GM23338 (cell line): Measurements from ENCODE around the gene ENOX1. TPM values are rescaled to one million over a fixed set of nuclear protein-coding genes. Genes with fewer than 3 reads are reported as not detected.

Source experiments
- ATAC-seq: fragments of 200-7000 bp; cut with Tn5 transposase; 3 replicates; pipeline ENCODE4 v1.9.1; 2020
- DNase-seq: peaks from one replicate; pipeline ENCODE4 v3.0.0-alpha.2; 2015; ENCODE audit warnings: low spot score
- H2AFZ ChIP-seq: fragments of 200-600 bp; sonication (generic); 2 replicates; pipeline ENCODE4 v1.8.0; 2016; ENCODE audit warnings: antibody characterized with exemption, mild to moderate bottlenecking, moderate library complexity
- H3F3A ChIP-seq: fragments of 200-600 bp; sonication (generic); replicated peaks from 2 replicates; pipeline ENCODE4 v1.8.0; 2017; ENCODE audit warnings: antibody characterized with exemption, mixed run types, low read depth
- H3K27ac ChIP-seq: fragments of 200-600 bp; sonication (generic); 2 replicates; pipeline ENCODE4 v1.6.1; 2016; ENCODE audit warnings: low read depth
- H3K27me3 ChIP-seq: fragments of 200-600 bp; sonication (generic); 2 replicates; pipeline ENCODE4 v1.8.0; 2016; ENCODE audit warnings: mild to moderate bottlenecking, mixed run types, moderate library complexity; ENCODE audit not compliant: insufficient read depth
- H3K36me3 ChIP-seq: fragments of 200-600 bp; sonication (generic); 2 replicates; pipeline ENCODE4 v1.8.0; 2016; ENCODE audit warnings: mild to moderate bottlenecking; ENCODE audit not compliant: insufficient read depth
- H3K4me1 ChIP-seq: fragments of 200-600 bp; sonication (generic); 2 replicates; pipeline ENCODE4 v1.8.0; 2016; ENCODE audit warnings: mild to moderate bottlenecking, moderate library complexity; ENCODE audit not compliant: insufficient read depth
- H3K4me2 ChIP-seq: fragments of 200-600 bp; sonication (generic); 2 replicates; pipeline ENCODE4 v1.7.1; 2017; ENCODE audit warnings: mixed run types
- H3K4me3 ChIP-seq: fragments of 200-600 bp; sonication (generic); 2 replicates; pipeline ENCODE4 v1.6.1; 2016; ENCODE audit warnings: mixed run types
- H3K79me2 ChIP-seq: fragments of 200-600 bp; sonication (generic); replicated peaks from 2 replicates; pipeline ENCODE4 v1.8.0; 2017; ENCODE audit warnings: mild to moderate bottlenecking; ENCODE audit not compliant: insufficient read depth
- H3K9me2 ChIP-seq: fragments of 200-600 bp; sonication (generic); 2 replicates; pipeline ENCODE4 v1.8.0; 2017; ENCODE audit not compliant: insufficient read depth
- H4K20me1 ChIP-seq: fragments of 200-600 bp; sonication (generic); replicated peaks from 2 replicates; pipeline ENCODE4 v1.8.0; 2017; ENCODE audit warnings: mild to moderate bottlenecking; ENCODE audit not compliant: insufficient read depth
- H3K27ac Mint-ChIP-seq: 2 replicates; pipeline ENCODE4 v1.8.0; 2020; ENCODE audit warnings: inconsistent platforms, mild to moderate bottlenecking, moderate library complexity, mixed read lengths
- H3K27me3 Mint-ChIP-seq: 3 replicates; pipeline ENCODE4 v1.8.0; 2022; ENCODE audit warnings: low read depth, mild to moderate bottlenecking, moderate library complexity, mixed read lengths, inconsistent platforms; ENCODE audit not compliant: insufficient read depth, poor library complexity
- H3K36me3 Mint-ChIP-seq: 3 replicates; pipeline ENCODE4 v1.8.0; 2021; ENCODE audit warnings: low read depth, mild to moderate bottlenecking, inconsistent platforms, moderate library complexity, mixed read lengths
- H3K4me1 Mint-ChIP-seq: 3 replicates; pipeline ENCODE4 v1.8.0; 2020; ENCODE audit warnings: mild to moderate bottlenecking, inconsistent platforms, mixed read lengths
- H3K4me3 Mint-ChIP-seq: 3 replicates; pipeline ENCODE4 v1.8.0; 2021; ENCODE audit warnings: moderate library complexity, mild to moderate bottlenecking, inconsistent platforms, mixed read lengths
- H3K9me3 Mint-ChIP-seq: 3 replicates; pipeline ENCODE4 v1.8.0; 2020; ENCODE audit warnings: moderate library complexity, mild to moderate bottlenecking, inconsistent platforms, mixed read lengths
- CREB1 ChIP-seq: fragments of 250-450 bp; sonication (Bioruptor Pico); IDR thresholded peaks from 2 replicates; pipeline ENCODE4 v1.5.0; 2020; ENCODE audit warnings: low read depth, mild to moderate bottlenecking, moderate library complexity
- CTCF ChIP-seq, 2 experiments: fragments of 200-600 bp in 1 of 2; sonication (generic) in 1 of 2; conservative IDR thresholded peaks; 2 replicates each; pipeline versions ENCODE4 v1.5.1 to v1.6.1; 2016 to 2017; ENCODE audit warnings: antibody characterized with exemption in 2 of 2, low read depth in 2 of 2, mild to moderate bottlenecking in 2 of 2, moderate library complexity in 1 of 2
- ETS1 ChIP-seq: IDR thresholded peaks from 2 replicates; pipeline ENCODE4 v1.6.1; 2016; ENCODE audit warnings: antibody characterized with exemption
- EZH2 ChIP-seq: fragments of 200-600 bp; sonication (generic); IDR thresholded peaks from one replicate; pipeline ENCODE4 v1.8.0; 2017; ENCODE audit warnings: antibody characterized with exemption, mild to moderate bottlenecking, low read depth; ENCODE audit not compliant: unreplicated experiment
- EZH2phosphoT487 ChIP-seq: fragments of 200-600 bp; sonication (generic); IDR thresholded peaks from one replicate; pipeline ENCODE4 v1.8.1; 2018; ENCODE audit warnings: antibody characterized with exemption; ENCODE audit not compliant: unreplicated experiment
- JUNB ChIP-seq: IDR thresholded peaks from one replicate; pipeline ENCODE4 v1.6.1; 2016; ENCODE audit warnings: antibody characterized with exemption; ENCODE audit not compliant: unreplicated experiment
- NANOG ChIP-seq: IDR thresholded peaks from 2 replicates; pipeline ENCODE4 v1.6.1; 2016; ENCODE audit warnings: antibody characterized with exemption, borderline replicate concordance
- POLR2AphosphoS5 ChIP-seq: IDR thresholded peaks from 2 replicates; pipeline ENCODE4 v1.6.1; 2016; ENCODE audit warnings: antibody characterized with exemption, low read depth
- REST ChIP-seq: IDR thresholded peaks from one replicate; pipeline ENCODE4 v1.6.1; 2018; ENCODE audit warnings: antibody characterized with exemption; ENCODE audit not compliant: unreplicated experiment
- STAT1 ChIP-seq: IDR thresholded peaks from one replicate; pipeline ENCODE4 v1.6.1; 2016; ENCODE audit warnings: antibody characterized with exemption; ENCODE audit not compliant: unreplicated experiment
- ZNF114 ChIP-seq: fragments of 250-450 bp; sonication (Bioruptor Pico); IDR thresholded peaks from 2 replicates; pipeline ENCODE4 v1.5.0; 2020; ENCODE audit warnings: mild to moderate bottlenecking, moderate library complexity
- ZNF331 ChIP-seq: fragments of 250-450 bp; sonication (Bioruptor Pico); IDR thresholded peaks from 2 replicates; pipeline ENCODE4 v1.5.0; 2020; ENCODE audit warnings: low read depth, mild to moderate bottlenecking, moderate library complexity
- polyA plus RNA-seq: library from polyadenylated mRNA; unstranded; fragments of >200 nt; fragmentation: Nextera tagmentation; extraction: Ambion mirVana; gene quantifications from 2 replicates; pipeline ENCODE4 v1.2.1, GENCODE V29; 2016
- total RNA-seq: library from RNA; depleted of rRNA; stranded (reverse); fragments of >200 nt; shearing (Covaris generic); gene quantifications from 2 replicates; pipeline ENCODE4 v1.2.3, GENCODE V29; 2014

The ENOX1 gene
- total and polyA plus RNA-seq, 2 experiments from 2014 or later, result 0.66 to 0.81 TPM

- no peak for TF ChIP-seq CREB1 (CRISPR knock-in tag)
- Histone ChIP-seq H3F3A (no peaks in the 10 kb centered on the region), H3K27ac (no peak overlapping the region), H3K9me2 (no peaks in the 10 kb centered on the region), H3K79me2 (no peaks in the 10 kb centered on the region), H3K4me3 (no peak overlapping the region), H2AFZ (no peak overlapping the region), H3K4me2 (no peak overlapping the region), H3K4me1 (peaks cover 28% of the 10 kb centered on the region), H3K27me3 (no peaks in the 10 kb centered on the region), H4K20me1 (no peaks in the 10 kb centered on the region), H3K36me3 (no peaks in the 10 kb centered on the region)
- no peaks in the 10 kb centered on the region; the same call in 1 of the 3 replicates for H3K4me1 Mint-ChIP-seq
- no peaks in the 10 kb centered on the region for H3K9me3 Mint-ChIP-seq
- no peak for ATAC-seq
- DNase-seq, result no peak
- H3K4me3 Mint-ChIP-seq, result no peak overlapping the region
- no peak overlapping the region for H3K27ac Mint-ChIP-seq
- H3K36me3 Mint-ChIP-seq, result no peaks in the 10 kb centered on the region
- H3K27me3 Mint-ChIP-seq, result peaks cover 4% of the 10 kb centered on the region
These were observed 453.6 kb downstream of the ENOX1 start for GRCh38 chr13:43333176-43333575.

- Histone ChIP-seq H3K4me3 (no peak overlapping the region), H3K27ac (no peak overlapping the region), H3K36me3 (no peaks in the 10 kb centered on the region), H3F3A (no peaks in the 10 kb centered on the region), H4K20me1 (no peaks in the 10 kb centered on the region), H3K4me2 (no peak overlapping the region), H3K27me3 (no peaks in the 10 kb centered on the region), H3K79me2 (no peaks in the 10 kb centered on the region), H3K4me1 (peaks cover 28% of the 10 kb centered on the region), H2AFZ (no peak overlapping the region), H3K9me2 (peaks cover 4% of the 10 kb centered on the region; the same call in 1 of the 2 replicates)
- H3K4me1 Mint-ChIP-seq, result no peaks in the 10 kb centered on the region; the same call in 1 of the 3 replicates
- DNase-seq (no peak), ATAC-seq (no peak)
- TF ChIP-seq NANOG (no peak), CREB1 (CRISPR knock-in tag) (no peak), EZH2phosphoT487 (no peak), JUNB (no peak), ZNF331 (no peak), EZH2 (no peak), STAT1 (no peak), ETS1 (no peak), ZNF114 (CRISPR knock-in tag) (no peak), POLR2AphosphoS5 (no peak), REST (no peak), CTCF (conservative IDR thresholded peaks at IDR 0.05; ENCODE audit: low read depth in 2 of 2) (no peak)
- H3K4me3 Mint-ChIP-seq, result no peak overlapping the region
- no peak overlapping the region for H3K27ac Mint-ChIP-seq
- no peaks in the 10 kb centered on the region for H3K36me3 Mint-ChIP-seq
- H3K9me3 Mint-ChIP-seq, result no peaks in the 10 kb centered on the region
- H3K27me3 Mint-ChIP-seq, result peaks cover 4% of the 10 kb centered on the region
These were observed 455.1 kb downstream of the ENOX1 start for GRCh38 chr13:43331672-43332071.
